HFFc6 (cell line): ENCODE measurements around the gene TFF3. TPM values are rescaled to one million over a fixed set of nuclear protein-coding genes. Genes with fewer than 3 reads are reported as not detected.

Experiments used
- DNase-seq: peaks from one replicate; pipeline ENCODE4 v3.0.0-alpha.2; 2018
- H3K27ac Mint-ChIP-seq: 2 replicates; pipeline ENCODE4 v1.8.0; 2020; ENCODE audit warnings: mild to moderate bottlenecking, mixed read lengths
- H3K27me3 Mint-ChIP-seq: 2 replicates; pipeline ENCODE4 v1.8.0; 2021; ENCODE audit warnings: mild to moderate bottlenecking, moderate library complexity, mixed read lengths; ENCODE audit not compliant: insufficient read depth
- H3K36me3 Mint-ChIP-seq: 2 replicates; pipeline ENCODE4 v1.8.0; 2021; ENCODE audit warnings: low read depth, mixed read lengths
- H3K4me1 Mint-ChIP-seq: 2 replicates; pipeline ENCODE4 v1.8.0; 2020; ENCODE audit warnings: low read depth, mixed read lengths
- H3K4me3 Mint-ChIP-seq: 2 replicates; pipeline ENCODE4 v1.8.0; 2020; ENCODE audit warnings: mild to moderate bottlenecking, moderate library complexity, mixed read lengths
- H3K9me3 Mint-ChIP-seq: 2 replicates; pipeline ENCODE4 v1.8.0; 2020; ENCODE audit warnings: mild to moderate bottlenecking, mixed read lengths
- total RNA-seq, 6 experiments: library from RNA; stranded (reverse); fragmentation: NEBNext Ultra II Directional; extraction: Animal tissue kit (Norgen Biotek cat#: 25700); gene quantifications; 2 replicates in 1 of 6; 3 replicates in 5 of 6; pipeline ENCODE4 v1.2.3, GENCODE V29; 2021
- TF ChIP-seq, protein P1 (sequence below): fragments of 200-600 bp; sonication (generic); IDR thresholded peaks from 2 replicates; pipeline ENCODE4 v1.5.0; 2021; ENCODE audit warnings: antibody characterized with exemption, mild to moderate bottlenecking

TFF3 gene
- total RNA-seq, 6 experiments from 2014 or later: not detected

DNA sequence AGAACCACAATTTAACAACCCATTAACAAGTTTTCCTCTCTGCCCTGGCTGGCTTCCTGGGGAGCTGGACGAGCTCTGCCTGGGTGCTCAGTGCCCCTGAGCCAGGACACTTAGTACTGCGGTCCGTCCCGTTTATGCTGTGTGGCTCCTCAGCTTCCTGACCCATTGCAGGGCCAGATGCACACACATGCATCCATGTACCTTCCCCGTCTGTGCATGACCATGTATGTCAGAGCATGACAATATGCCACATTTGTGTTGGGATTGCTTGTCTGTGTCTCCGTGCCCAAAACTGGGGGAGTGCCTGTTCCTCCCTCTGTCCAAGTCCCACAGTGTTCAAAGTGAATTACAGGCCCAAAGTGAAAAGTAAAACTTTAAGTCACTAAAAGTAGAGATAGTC lies 9.7 kb upstream of the TFF3 start:
- Mint-ChIP-seq H3K27ac (no peak overlapping the region), H3K27me3 (no peaks in the 10 kb centered on the region), H3K4me3 (no peak overlapping the region), H3K4me1 (no peaks in the 10 kb centered on the region), H3K9me3 (peaks cover 44% of the 10 kb centered on the region), H3K36me3 (no peaks in the 10 kb centered on the region; the same call in 1 of the 2 replicates)
- TF ChIP-seq, protein P1, sequence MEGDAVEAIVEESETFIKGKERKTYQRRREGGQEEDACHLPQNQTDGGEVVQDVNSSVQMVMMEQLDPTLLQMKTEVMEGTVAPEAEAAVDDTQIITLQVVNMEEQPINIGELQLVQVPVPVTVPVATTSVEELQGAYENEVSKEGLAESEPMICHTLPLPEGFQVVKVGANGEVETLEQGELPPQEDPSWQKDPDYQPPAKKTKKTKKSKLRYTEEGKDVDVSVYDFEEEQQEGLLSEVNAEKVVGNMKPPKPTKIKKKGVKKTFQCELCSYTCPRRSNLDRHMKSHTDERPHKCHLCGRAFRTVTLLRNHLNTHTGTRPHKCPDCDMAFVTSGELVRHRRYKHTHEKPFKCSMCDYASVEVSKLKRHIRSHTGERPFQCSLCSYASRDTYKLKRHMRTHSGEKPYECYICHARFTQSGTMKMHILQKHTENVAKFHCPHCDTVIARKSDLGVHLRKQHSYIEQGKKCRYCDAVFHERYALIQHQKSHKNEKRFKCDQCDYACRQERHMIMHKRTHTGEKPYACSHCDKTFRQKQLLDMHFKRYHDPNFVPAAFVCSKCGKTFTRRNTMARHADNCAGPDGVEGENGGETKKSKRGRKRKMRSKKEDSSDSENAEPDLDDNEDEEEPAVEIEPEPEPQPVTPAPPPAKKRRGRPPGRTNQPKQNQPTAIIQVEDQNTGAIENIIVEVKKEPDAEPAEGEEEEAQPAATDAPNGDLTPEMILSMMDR: no peak
- no peak for DNase-seq

DNA sequence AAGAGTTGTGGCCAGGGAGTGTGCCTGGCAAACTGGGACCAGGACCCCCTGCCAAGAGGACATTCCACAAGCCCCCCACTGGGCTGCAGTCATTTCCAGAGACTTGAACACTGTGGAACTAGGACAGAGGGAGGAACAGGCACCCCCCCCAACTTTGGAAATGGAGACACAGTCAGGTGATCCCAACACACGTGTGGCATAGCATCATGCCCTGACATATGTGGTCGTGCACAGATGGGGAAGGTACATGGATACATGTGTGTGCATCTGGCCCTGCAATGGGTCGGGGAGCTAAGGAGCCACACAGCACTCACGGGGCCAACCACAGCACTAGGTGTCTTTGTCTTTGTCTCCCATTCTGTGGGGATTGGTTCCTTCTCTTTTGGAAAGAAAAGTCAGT lies 6.6 kb upstream of the TFF3 start:
- Mint-ChIP-seq H3K36me3 (no peaks in the 10 kb centered on the region; the same call in 1 of the 2 replicates), H3K4me1 (no peaks in the 10 kb centered on the region), H3K9me3 (peaks cover 57% of the 10 kb centered on the region), H3K27ac (no peak overlapping the region), H3K27me3 (no peaks in the 10 kb centered on the region), H3K4me3 (no peak overlapping the region)
- DNase-seq: no peak
- TF ChIP-seq, protein P1: no peak

DNA sequence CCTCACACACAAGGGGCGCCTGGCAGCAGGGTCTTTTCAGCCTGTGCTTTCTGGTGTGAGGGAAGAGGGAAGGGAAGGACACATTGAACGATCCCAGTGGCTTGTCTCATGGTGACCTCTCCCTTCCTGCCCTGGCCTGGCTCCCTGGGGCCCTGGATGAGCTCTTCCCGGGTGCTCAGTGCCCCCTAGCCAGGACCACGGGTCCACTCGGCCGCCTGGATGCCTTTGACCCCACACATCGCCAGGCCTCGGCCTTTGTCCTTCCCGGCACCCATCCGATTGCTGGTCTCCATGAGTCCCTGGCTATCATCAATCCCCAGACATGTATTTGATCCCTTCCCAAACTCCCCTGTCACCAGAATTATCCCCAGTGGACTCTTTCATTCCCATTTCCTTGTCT lies 6.0 kb upstream of the TFF3 start:
- no peaks in the 10 kb centered on the region for H3K27me3 Mint-ChIP-seq
- DNase-seq: no peak

DNA sequence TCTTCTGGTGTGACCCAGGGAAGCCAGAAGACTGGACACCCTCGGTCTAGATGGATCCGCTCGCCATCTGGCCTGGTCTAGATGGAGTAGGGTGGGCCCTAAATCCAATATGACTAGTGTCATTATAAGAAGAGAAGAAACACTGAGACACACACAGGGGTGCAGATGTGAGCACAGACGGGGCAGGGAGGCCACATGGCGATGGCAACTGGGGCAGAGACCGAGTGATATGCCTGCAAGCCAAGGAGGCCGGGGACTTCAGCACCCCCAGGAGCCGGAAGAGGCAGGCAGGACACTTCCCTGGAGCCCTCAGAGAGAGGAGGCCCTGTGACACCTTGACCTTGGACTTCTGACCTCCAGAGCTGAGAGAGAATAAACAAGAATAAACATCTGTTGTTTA lies 5.6 kb upstream of the TFF3 start:
- Mint-ChIP-seq H3K4me3 (no peak overlapping the region), H3K36me3 (no peaks in the 10 kb centered on the region; the same call in 1 of the 2 replicates), H3K27me3 (no peaks in the 10 kb centered on the region), H3K9me3 (peaks cover 61% of the 10 kb centered on the region), H3K4me1 (no peaks in the 10 kb centered on the region), H3K27ac (no peak overlapping the region)
- no peak for DNase-seq
- TF ChIP-seq, protein P1: no peak

More for the DNA sequence above, 6.0 kb upstream of the TFF3 start:
- no peaks in the 10 kb centered on the region; the same call in 1 of the 2 replicates for H3K36me3 Mint-ChIP-seq
- H3K4me3 Mint-ChIP-seq: no peak overlapping the region
- H3K9me3 Mint-ChIP-seq: peaks cover 59% of the 10 kb centered on the region
- TF ChIP-seq, protein P1: no peak
- H3K4me1 Mint-ChIP-seq: no peaks in the 10 kb centered on the region
- H3K27ac Mint-ChIP-seq: no peak overlapping the region

DNA sequence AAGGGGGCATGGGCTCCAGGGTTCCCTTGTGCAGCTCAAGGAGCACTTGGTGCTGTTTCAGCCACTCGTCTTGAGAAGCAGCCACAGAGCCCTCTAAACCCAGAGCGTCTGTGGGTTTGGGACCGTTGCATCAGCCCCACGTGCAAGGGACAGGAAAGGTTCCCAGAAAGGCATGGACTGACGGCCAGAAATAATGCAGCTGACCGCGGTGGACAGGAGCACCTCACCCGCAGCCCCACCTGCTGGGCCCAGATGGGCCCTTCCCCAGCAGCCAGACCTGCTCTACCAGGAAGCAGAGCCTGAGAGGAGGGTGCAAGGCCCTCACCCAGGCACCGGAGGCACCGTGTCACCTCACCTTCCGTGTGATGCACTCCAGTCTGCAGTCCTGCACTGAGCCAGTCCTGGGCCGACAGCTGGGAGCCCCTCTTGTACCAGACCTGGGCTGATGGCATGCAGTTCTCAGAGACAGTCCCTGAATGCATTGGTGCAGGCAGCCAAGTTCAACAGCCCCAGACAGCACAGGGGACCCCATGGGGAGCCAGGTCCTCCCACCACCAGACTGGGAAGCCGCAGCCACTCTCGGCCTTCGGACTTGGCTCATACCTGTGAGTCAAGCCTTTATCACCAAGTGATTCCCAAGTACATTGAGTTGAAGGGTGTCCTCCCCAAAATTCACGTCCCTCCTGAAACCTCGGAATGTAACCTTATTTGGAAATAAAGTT lies 4.8 kb upstream of the TFF3 start:
- Mint-ChIP-seq H3K36me3 (no peaks in the 10 kb centered on the region; the same call in 1 of the 2 replicates), H3K27me3 (peaks cover 2% of the 10 kb centered on the region; the same call in 1 of the 2 replicates), H3K4me3 (no peak overlapping the region), H3K4me1 (no peaks in the 10 kb centered on the region), H3K27ac (no peak overlapping the region), H3K9me3 (peaks cover 64% of the 10 kb centered on the region)
- TF ChIP-seq, protein P1: no peak
- no peak for DNase-seq
